Psoas muscle (tissue), 8 donors: ENCODE data around the gene CCSAP. TPM values are rescaled to one million over a fixed set of nuclear protein-coding genes. Genes with fewer than 3 reads are reported as not detected.

Experiments
- ATAC-seq, 4 donors: fragments of 200-7000 bp; cut with Tn5 transposase; one replicate each; pipeline ENCODE4 v1.9.1; 2020; ENCODE audit warnings: moderate library complexity in 3 of 4, mild to moderate bottlenecking in 2 of 4
- DNase-seq, 2 donors: peaks; one replicate each; pipeline ENCODE4 v3.0.0-alpha.2; 2020
- H3K27ac ChIP-seq: fragments of 200-600 bp; one replicate; pipeline ENCODE4 v1.8.0; 2022
- H3K27me3 ChIP-seq, 3 donors: fragments of 200-600 bp in 1 of 3; one replicate each; pipeline versions ENCODE4 v1.6.1 to v1.8.0; 2013 to 2022; ENCODE audit warnings: low read length in 2 of 3, mild to moderate bottlenecking in 2 of 3, moderate library complexity in 1 of 3; ENCODE audit not compliant: insufficient read depth in 3 of 3
- H3K36me3 ChIP-seq, 2 donors: fragments of 200-600 bp in 1 of 2; one replicate each; pipeline versions ENCODE4 v1.6.1 to v1.8.0; 2013 to 2022; ENCODE audit warnings: low read depth in 1 of 2, mild to moderate bottlenecking in 1 of 2, moderate library complexity in 1 of 2; ENCODE audit not compliant: insufficient read depth in 1 of 2
- H3K4me1 ChIP-seq: fragments of 200-600 bp; one replicate; pipeline ENCODE4 v1.8.0; 2022
- H3K4me3 ChIP-seq: fragments of 200-600 bp; one replicate; pipeline ENCODE4 v1.8.0; 2022; ENCODE audit warnings: mild to moderate bottlenecking
- H3K9me3 ChIP-seq: fragments of 200-600 bp; one replicate; pipeline ENCODE4 v1.8.0; 2022
- CTCF ChIP-seq: fragments of 200-600 bp; IDR thresholded peaks from one replicate; pipeline ENCODE4 v1.8.0; 2022; ENCODE audit warnings: antibody characterized with exemption
- WGBS, 3 donors: extraction: QIAGEN DNeasy Blood & Tissue Kit; methylation state at CpG; one replicate each; pipeline versions ENCODE4 v1.1.6 to v1.1.7; 2013; 5-methylcytosine and 5-hydroxymethylcytosine counted together
- intact Hi-C, 2 donors: fragments of 100-400 bp; cut with DNase I; formaldehyde crosslinking; loops; one replicate each; pipeline versions ENCODE4 v1.11.0 to v1.14.2; 2022
- polyA plus RNA-seq, 3 donors: library from polyadenylated mRNA; stranded (reverse); fragments of 200-250 nt; gene quantifications; one replicate each; pipeline ENCODE4 v1.2.3, GENCODE V29; 2013
- total RNA-seq, 4 donors: library from RNA; stranded (reverse); fragmentation: NEBNext Ultra II Directional in 2 of 4; extraction: Animal tissue kit (Norgen Biotek cat#: 25700) in 2 of 4; gene quantifications; one replicate each; pipeline versions ENCODE4 v1.2.1 to v1.2.4, GENCODE V29; 2021 to 2023
- donor health status: healthy with polysubstance abuse.
- donor health status: DM: no; HTN: no; CAD: no; lungs with moderate emphysema.
- donor health status: Bipolar disorder and iron deficiency.
- donor health status: healthy.
- donor health status: DM: yes; HTN: yes; CAD: no.
- donor health status: DM: no; HTN: no; CAD: no.
- donor health status: DM: no; HTN: no; CAD: no.
- donor health status: DM: yes; HTN: yes; CAD: no.

CCSAP gene
- total and polyA plus RNA-seq, 7 donors, result 0.53 to 2.2 (median 1.2) TPM

GRCh38 chr1:229360420-229360819 lies 17.6 kb upstream of the CCSAP start:
- peaks cover 0 to 2% (median 0%) of the 10 kb centered on the region in 3 donors for H3K27me3 ChIP-seq
- H3K27ac ChIP-seq, result no peak overlapping the region
- ATAC-seq, result no peak
- intact Hi-C loops, result no loop called here
- H3K36me3 ChIP-seq, result no peaks in the 10 kb centered on the region
- H3K4me1 ChIP-seq, result no peaks in the 10 kb centered on the region
- TF ChIP-seq CTCF, result no peak
- WGBS, 3 donors, result 66 to 71% (median 69%) methylated on average over 4 of the region's 4 CpGs
- no peak overlapping the region for H3K4me3 ChIP-seq
- H3K9me3 ChIP-seq, result no peaks in the 10 kb centered on the region
- DNase-seq, result no peak

GRCh38 chr1:229355661-229356060 lies 12.8 kb upstream of the CCSAP start:
- no peaks in the 10 kb centered on the region for H3K36me3 ChIP-seq
- no peaks in the 10 kb centered on the region for H3K4me1 ChIP-seq
- intact Hi-C loops, result no loop called here
- H3K9me3 ChIP-seq, result peaks cover 12% of the 10 kb centered on the region
- ATAC-seq (no peak), DNase-seq (no peak)
- TF ChIP-seq CTCF, result no peak
- H3K4me3 ChIP-seq, result no peak overlapping the region
- H3K27ac ChIP-seq, result no peak overlapping the region
- H3K27me3 ChIP-seq, result peaks cover 0 to 2% (median 0%) of the 10 kb centered on the region in 3 donors

- DNase-seq (no peak), ATAC-seq (no peak)
- H3K4me3 ChIP-seq, result no peak overlapping the region
Observed at GRCh38 chr1:229354226-229354625, 11.4 kb upstream of the CCSAP start.

GRCh38 chr1:229352975-229353374 lies 10.1 kb upstream of the CCSAP start:
- no peak for DNase-seq
- ATAC-seq, result no peak
- no peak for TF ChIP-seq CTCF
- Histone ChIP-seq H3K27me3 (no peaks in the 10 kb centered on the region), H3K36me3 (no peaks in the 10 kb centered on the region), H3K4me3 (no peak overlapping the region), H3K9me3 (peaks cover 12% of the 10 kb centered on the region), H3K4me1 (no peaks in the 10 kb centered on the region), H3K27ac (no peak overlapping the region)
- intact Hi-C loops, result no loop called here
- WGBS, 3 donors, result 84 to 91% (median 86%) methylated on average over 2 of the region's 2 CpGs

More at GRCh38 chr1:229354226-229354625, 11.4 kb upstream of the CCSAP start:
- Histone ChIP-seq H3K27me3 (no peaks in the 10 kb centered on the region), H3K36me3 (no peaks in the 10 kb centered on the region), H3K9me3 (peaks cover 12% of the 10 kb centered on the region), H3K4me1 (no peaks in the 10 kb centered on the region), H3K27ac (no peak overlapping the region)
- intact Hi-C loops, result no loop called here
- no peak for TF ChIP-seq CTCF
